ENCODE measurements around the gene SYVN1. TPM values are rescaled to one million over a fixed set of nuclear protein-coding genes. Genes with fewer than 3 reads are reported as not detected.

Gene SYVN1
- total RNA-seq, 4 donors from 2014 or later = 47.1 to 58.2 (median 50.5) TPM

DNA sequence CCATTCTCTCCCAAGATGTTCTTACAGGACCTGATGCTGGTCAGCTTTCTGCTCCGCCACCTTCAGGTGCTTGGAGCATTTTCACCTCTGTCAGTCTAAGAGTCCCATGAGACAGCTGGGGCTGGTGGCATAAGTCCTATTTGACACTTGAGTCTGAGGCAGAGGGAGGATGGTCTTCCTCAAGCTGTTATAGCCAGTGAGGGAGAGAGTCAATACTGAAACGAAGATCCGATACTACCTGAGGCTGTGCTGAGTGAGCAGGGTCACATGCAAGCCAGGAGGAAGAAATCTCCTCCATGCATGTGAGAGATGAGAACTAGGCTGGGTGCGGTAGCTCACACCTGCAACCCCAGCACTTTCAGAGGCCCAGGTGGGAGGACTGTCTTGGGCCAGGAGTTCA is 44.7 kb downstream of the SYVN1 start:
- TF ChIP-seq, protein P1, sequence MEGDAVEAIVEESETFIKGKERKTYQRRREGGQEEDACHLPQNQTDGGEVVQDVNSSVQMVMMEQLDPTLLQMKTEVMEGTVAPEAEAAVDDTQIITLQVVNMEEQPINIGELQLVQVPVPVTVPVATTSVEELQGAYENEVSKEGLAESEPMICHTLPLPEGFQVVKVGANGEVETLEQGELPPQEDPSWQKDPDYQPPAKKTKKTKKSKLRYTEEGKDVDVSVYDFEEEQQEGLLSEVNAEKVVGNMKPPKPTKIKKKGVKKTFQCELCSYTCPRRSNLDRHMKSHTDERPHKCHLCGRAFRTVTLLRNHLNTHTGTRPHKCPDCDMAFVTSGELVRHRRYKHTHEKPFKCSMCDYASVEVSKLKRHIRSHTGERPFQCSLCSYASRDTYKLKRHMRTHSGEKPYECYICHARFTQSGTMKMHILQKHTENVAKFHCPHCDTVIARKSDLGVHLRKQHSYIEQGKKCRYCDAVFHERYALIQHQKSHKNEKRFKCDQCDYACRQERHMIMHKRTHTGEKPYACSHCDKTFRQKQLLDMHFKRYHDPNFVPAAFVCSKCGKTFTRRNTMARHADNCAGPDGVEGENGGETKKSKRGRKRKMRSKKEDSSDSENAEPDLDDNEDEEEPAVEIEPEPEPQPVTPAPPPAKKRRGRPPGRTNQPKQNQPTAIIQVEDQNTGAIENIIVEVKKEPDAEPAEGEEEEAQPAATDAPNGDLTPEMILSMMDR (IDR thresholded peaks at IDR 0.05) = no peak
- DNase-seq (ENCODE audit: low spot score) = no peak
- ATAC-seq (ENCODE audit: low FRiP score) = no peak

DNA sequence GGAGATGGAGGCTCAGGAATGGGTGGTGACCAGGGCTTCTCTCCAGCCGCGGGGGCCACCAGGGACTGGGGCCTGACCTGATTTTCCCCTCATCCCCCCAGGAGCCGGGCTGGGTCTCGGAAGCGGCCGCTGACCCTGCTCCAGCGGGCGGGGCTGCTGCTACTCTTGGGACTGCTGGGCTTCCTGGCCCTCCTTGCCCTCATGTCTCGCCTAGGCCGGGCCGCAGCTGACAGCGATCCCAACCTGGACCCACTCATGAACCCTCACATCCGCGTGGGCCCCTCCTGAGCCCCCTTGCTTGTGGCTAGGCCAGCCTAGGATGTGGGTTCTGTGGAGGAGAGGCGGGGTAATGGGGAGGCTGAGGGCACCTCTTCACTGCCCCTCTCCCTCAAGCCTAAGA is 46.5 kb downstream of the SYVN1 start:
- ATAC-seq (ENCODE audit: low FRiP score) = no peak
- TF ChIP-seq, protein P1 (IDR thresholded peaks at IDR 0.05) = no peak
- DNase-seq (ENCODE audit: low spot score) = no peak

- ATAC-seq (ENCODE audit: low FRiP score) (no peak), DNase-seq (ENCODE audit: low spot score) (no peak)
- TF ChIP-seq, protein P1 (IDR thresholded peaks at IDR 0.05) = no peak
Observed at GRCh38 chr11:65087216-65087615, 47.1 kb downstream of the SYVN1 start.

- ATAC-seq (ENCODE audit: low FRiP score) = no peak
- TF ChIP-seq, protein P1 (IDR thresholded peaks at IDR 0.05) = no peak
- DNase-seq (ENCODE audit: low spot score) = no peak
Observed at GRCh38 chr11:65086809-65087208, 47.5 kb downstream of the SYVN1 start.

DNA sequence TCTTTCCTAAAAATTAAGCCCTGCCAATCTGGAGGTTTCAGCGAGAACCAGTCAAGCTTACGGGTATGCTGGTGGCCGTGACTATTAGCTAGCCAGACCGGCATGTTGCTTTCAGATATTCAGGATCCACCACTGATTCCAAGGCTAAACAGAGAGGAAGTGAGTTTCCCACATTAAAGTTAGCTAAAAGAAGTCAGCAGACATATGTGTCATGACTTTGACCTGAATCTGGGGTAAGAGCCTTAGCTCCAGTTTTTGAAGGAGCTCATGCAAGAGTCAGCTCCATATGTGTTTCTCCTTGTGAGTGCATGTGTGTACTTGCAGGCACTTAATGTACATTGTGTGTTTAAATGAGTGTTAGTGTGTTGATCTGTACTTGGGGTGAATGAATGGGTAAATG is 48.9 kb downstream of the SYVN1 start:
- no peak for ATAC-seq (ENCODE audit: low FRiP score)
- TF ChIP-seq, protein P1 (IDR thresholded peaks at IDR 0.05) = no peak
- no peak for DNase-seq (ENCODE audit: low spot score)

DNA sequence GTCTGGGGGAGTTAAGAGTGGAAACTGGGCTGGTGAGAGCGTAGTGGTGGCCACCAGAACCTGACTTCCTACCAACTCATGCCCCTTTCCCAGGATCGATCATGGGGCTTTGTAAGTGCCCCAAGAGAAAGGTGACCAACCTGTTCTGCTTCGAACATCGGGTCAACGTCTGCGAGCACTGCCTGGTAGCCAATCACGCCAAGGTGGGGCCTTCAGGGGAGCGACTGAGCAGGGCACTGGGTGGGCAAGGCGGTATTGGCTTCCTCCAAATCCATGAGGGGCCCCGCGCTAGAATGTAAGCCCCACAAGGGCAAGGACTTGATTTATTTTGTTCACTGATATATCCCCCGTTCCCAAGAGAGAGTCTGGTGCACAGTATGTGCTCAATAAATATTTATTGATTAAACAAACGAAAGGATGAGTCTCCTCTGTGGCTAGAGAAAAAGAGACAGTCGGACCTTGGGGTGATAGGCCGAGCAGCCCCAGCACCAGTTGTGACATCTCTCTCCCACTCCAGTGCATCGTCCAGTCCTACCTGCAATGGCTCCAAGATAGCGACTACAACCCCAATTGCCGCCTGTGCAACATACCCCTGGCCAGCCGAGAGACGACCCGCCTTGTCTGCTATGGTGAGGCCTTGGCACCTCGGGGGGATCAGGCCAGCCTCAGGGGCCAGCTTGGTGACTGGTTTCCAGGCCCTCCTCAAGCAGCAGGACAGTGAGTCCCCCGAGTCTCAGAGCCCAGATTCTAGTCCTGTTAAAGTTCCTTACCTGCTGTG is 49.5 kb downstream of the SYVN1 start:
- DNase-seq (ENCODE audit: low spot score) (no peak), ATAC-seq (ENCODE audit: low FRiP score) (no peak)
- TF ChIP-seq, protein P1 (IDR thresholded peaks at IDR 0.05) = no peak
